ENCODE results near the gene C2orf42.

- no peak for TF ChIP-seq CTCF (conservative IDR thresholded peaks at IDR 0.05; ENCODE audit: low read length)
- no peak for TF ChIP-seq EZH2phosphoT487 (IDR thresholded peaks at IDR 0.05; ENCODE audit: borderline replicate concordance)
These were observed 65.8 kb downstream of the C2orf42 start for GRCh38 chr2:70124983-70125480.

Data from Loucy (cell line).